Left lung (tissue), 14 donors: ENCODE results near the gene TESK1. TPM values are rescaled to one million over a fixed set of nuclear protein-coding genes. Genes with fewer than 3 reads are reported as not detected.
A peak's percentile ranks its signal among the peaks of the same experiment; 100 is the strongest.

ENCODE experiments used
- ATAC-seq: fragments of 200-7000 bp; cut with Tn5 transposase; one replicate; pipeline ENCODE4 v1.9.1; 2020; ENCODE audit warnings: moderate library complexity
- DNase-seq, 4 donors: peaks; one replicate each; pipeline ENCODE4 v3.0.0-alpha.2; 2013 to 2020
- H3K27ac ChIP-seq, 2 donors: fragments of 200-600 bp; sonication (generic) in 1 of 2; one replicate each; pipeline versions ENCODE4 v1.5.0 to v1.8.0; 2020 to 2021
- H3K27me3 ChIP-seq, 2 donors: fragments of 200-600 bp; sonication (generic) in 1 of 2; one replicate each; pipeline versions ENCODE4 v1.5.0 to v1.8.0; 2020 to 2021
- H3K36me3 ChIP-seq, 2 donors: fragments of 200-600 bp; sonication (generic) in 1 of 2; one replicate each; pipeline versions ENCODE4 v1.5.0 to v1.8.0; 2020 to 2021
- H3K4me1 ChIP-seq, 2 donors: fragments of 200-600 bp; one replicate each; pipeline ENCODE4 v1.8.0; 2021
- H3K4me3 ChIP-seq, 2 donors: fragments of 200-600 bp; sonication (generic) in 1 of 2; one replicate each; pipeline versions ENCODE4 v1.5.0 to v1.8.0; 2020 to 2021; ENCODE audit warnings: mild to moderate bottlenecking in 1 of 2
- H3K9me3 ChIP-seq, 2 donors: fragments of 200-600 bp; sonication (generic) in 1 of 2; one replicate each; pipeline versions ENCODE4 v1.5.0 to v1.8.0; 2020 to 2021
- CTCF ChIP-seq, 2 donors: fragments of 200-600 bp; sonication (generic) in 1 of 2; IDR thresholded peaks; one replicate each; pipeline versions ENCODE4 v1.5.0 to v1.8.0; 2021; ENCODE audit warnings: antibody characterized with exemption in 2 of 2
- intact Hi-C, 2 donors: fragments of 100-400 bp; cut with DNase I; formaldehyde crosslinking; loops; one replicate each; pipeline versions ENCODE4 v1.11.2 to v1.14.2; 2022
- long read RNA-seq, 12 donors: library from polyadenylated mRNA in 2 of 12; unstranded in 2 of 12; transcript quantifications; one replicate each; pipeline ENCODE4 v2.0.0 and lab custom pipeline, GENCODE V29; 2019 to 2026
- polyA plus RNA-seq, 6 donors: library from polyadenylated mRNA; unstranded; fragments of 120-200 nt; gene quantifications; one replicate each; pipeline ENCODE4 v1.2.1, GENCODE V29; 2013; ENCODE audit not compliant: insufficient read length in 6 of 6
- total RNA-seq, 2 donors: library from RNA; stranded (reverse); fragmentation: NEBNext Ultra II Directional; extraction: Animal tissue kit (Norgen Biotek cat#: 25700); gene quantifications; one replicate each; pipeline ENCODE4 v1.2.1, GENCODE V29; 2021
- donor health status: DM: no; HTN: yes; CAD: no.
- donor health status: DM: no; HTN: no; CAD: no.

TESK1 gene, protein sequence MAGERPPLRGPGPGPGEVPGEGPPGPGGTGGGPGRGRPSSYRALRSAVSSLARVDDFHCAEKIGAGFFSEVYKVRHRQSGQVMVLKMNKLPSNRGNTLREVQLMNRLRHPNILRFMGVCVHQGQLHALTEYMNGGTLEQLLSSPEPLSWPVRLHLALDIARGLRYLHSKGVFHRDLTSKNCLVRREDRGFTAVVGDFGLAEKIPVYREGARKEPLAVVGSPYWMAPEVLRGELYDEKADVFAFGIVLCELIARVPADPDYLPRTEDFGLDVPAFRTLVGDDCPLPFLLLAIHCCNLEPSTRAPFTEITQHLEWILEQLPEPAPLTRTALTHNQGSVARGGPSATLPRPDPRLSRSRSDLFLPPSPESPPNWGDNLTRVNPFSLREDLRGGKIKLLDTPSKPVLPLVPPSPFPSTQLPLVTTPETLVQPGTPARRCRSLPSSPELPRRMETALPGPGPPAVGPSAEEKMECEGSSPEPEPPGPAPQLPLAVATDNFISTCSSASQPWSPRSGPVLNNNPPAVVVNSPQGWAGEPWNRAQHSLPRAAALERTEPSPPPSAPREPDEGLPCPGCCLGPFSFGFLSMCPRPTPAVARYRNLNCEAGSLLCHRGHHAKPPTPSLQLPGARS
- 10 to 100 TPM; 40.6 to 44.6 TPM for total RNA-seq
- 10 to 100 TPM; 30.8 to 44.2 (median 39.8) TPM for polyA plus RNA-seq
- long read RNA-seq, donor 1, transcript TESK1-201 (10 exons, 2,421 nt), result major isoform, 7 of 9 reads
- long read RNA-seq, donor 1, partial matches to known transcripts, result 0 of 9 reads
- long read RNA-seq, donor 1, other reads (novel, unspliced or antisense), result 0 of 9 reads
- long read RNA-seq, donor 2, transcript TESK1-201 (10 exons, 2,421 nt), result major isoform, 11 of 18 reads
- long read RNA-seq, donor 2, partial matches to known transcripts, result 7 of 18 reads
- long read RNA-seq, donor 2, other reads (novel, unspliced or antisense), result 0 of 18 reads
- long read RNA-seq, donor 3, transcript TESK1-201 (10 exons, 2,421 nt), result major isoform, 7 of 13 reads
- long read RNA-seq, donor 3, partial matches to known transcripts, result 5 of 13 reads
- long read RNA-seq, donor 3, other reads (novel, unspliced or antisense), result 0 of 13 reads
- long read RNA-seq, donor 4, partial matches to known transcripts, result 7 of 7 reads
- long read RNA-seq, donor 4, other reads (novel, unspliced or antisense), result 0 of 7 reads
- long read RNA-seq, donor 5, transcript TESK1-201 (10 exons, 2,421 nt), result major isoform, 7 of 26 reads
- long read RNA-seq, donor 5, partial matches to known transcripts, result 16 of 26 reads
- long read RNA-seq, donor 5, other reads (novel, unspliced or antisense), result 0 of 26 reads
- long read RNA-seq, donor 6, transcript TESK1-201 (10 exons, 2,421 nt), result major isoform, 9 of 16 reads
- long read RNA-seq, donor 6, partial matches to known transcripts, result 6 of 16 reads
- long read RNA-seq, donor 6, other reads (novel, unspliced or antisense), result 0 of 16 reads
- long read RNA-seq, donor 7, partial matches to known transcripts, result 0 of 3 reads
- long read RNA-seq, donor 7, other reads (novel, unspliced or antisense), result 0 of 3 reads
- long read RNA-seq, donor 8, transcript TESK1-201 (10 exons, 2,421 nt), result major isoform, 9 of 10 reads
- long read RNA-seq, donor 8, partial matches to known transcripts, result 0 of 10 reads
- long read RNA-seq, donor 8, other reads (novel, unspliced or antisense), result 0 of 10 reads
- long read RNA-seq, donor 9, result 0 reads
- long read RNA-seq, donor 10, partial matches to known transcripts, result 5 of 5 reads
- long read RNA-seq, donor 10, other reads (novel, unspliced or antisense), result 0 of 5 reads
- long read RNA-seq, donor 11, transcript TESK1-201 (10 exons, 2,421 nt), result major isoform, 32 of 62 reads
- long read RNA-seq, donor 11, partial matches to known transcripts, result 29 of 62 reads
- long read RNA-seq, donor 11, other reads (novel, unspliced or antisense), result 0 of 62 reads
- long read RNA-seq, donor 12, transcript TESK1-201 (10 exons, 2,421 nt), result major isoform, 5 of 6 reads
- long read RNA-seq, donor 12, partial matches to known transcripts, result 0 of 6 reads
- long read RNA-seq, donor 12, other reads (novel, unspliced or antisense), result 0 of 6 reads

DNA sequence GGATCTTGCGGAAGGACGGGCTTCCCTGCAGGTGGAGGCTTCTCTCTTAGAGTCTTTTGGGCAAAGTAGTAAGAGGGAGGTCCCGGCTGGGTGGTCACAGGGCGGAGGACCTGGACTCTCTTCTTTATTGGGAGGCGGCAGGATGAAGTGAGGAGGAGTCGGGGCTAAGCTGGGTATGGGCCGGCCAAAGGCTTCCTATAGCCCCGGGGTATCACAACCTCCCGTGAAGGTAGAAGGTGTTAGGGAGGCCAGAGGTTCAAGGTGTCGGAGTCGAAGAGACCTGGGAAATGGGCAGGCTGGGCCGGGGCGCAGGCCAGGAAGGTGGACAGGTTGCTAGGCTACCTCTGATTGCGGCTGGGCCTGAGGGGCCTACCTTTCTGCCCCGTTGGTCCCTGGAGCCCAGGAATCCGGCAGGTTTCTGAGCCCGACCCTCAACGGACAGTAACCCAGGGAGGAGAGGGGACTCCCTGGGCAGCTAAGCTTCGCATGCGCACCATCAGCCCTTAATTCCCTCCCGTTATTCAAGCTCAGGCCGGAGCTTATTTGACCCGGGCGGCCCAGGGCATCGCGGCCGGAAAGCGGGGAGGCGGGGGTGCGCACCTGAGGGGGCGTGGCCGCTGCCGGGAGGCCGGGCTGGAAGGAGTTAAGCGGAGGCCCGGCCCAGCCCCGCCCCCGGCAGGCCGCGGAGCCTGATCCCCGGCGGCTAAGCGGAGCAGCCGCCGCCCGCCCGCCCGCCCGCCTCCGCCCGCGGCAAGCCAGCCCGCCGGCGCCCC is at the start of gene TESK1:
TSS of gene TESK1 (plus strand) at position 685 of the 773 bp plus-strand sequence. CDS start 358 bp downstream, outside the sequence.
- intact Hi-C loops, result no loop called here
- no peak for TF ChIP-seq CTCF (IDR thresholded peaks at IDR 0.05)
- H3K27ac ChIP-seq, result peak within 1 kb of the TSS; percentile 92 to 94
- no peaks in the 10 kb centered on the region for H3K9me3 ChIP-seq
- peak; percentile 66 for ATAC-seq
- peaks cover 21 to 38% of the 10 kb centered on the region in 2 donors for H3K4me1 ChIP-seq
- no peaks in the 10 kb centered on the region for H3K27me3 ChIP-seq
- peaks cover 0 to 25% of the 10 kb centered on the region in 2 donors for H3K36me3 ChIP-seq
- peak within 1 kb of the TSS; percentile 57 to 70 for H3K4me3 ChIP-seq
- peak; percentile 46 to 95 (median 76) for DNase-seq

DNA sequence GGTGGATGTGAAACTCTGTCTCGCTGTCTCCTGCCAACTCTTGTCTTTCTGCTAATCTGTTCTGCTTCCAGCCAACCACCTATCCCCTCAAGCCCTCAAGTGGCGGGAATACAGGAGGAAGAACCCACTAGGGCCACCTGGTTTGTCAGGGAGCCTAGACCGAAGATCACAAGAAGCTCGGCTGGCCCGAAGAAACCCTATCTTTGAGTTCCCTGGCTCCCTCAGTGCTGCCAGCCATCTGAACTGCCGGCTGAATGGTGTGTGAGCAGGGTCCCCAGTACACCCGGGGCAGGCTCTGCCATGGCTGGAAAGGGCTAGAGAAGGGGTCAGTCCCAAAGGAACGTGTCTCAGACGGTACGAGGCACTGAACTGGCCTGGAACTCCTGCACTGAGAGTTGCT is 49.2 kb upstream of the TESK1 start:
- Histone ChIP-seq H3K4me3 (no peak overlapping the region), H3K4me1 (peaks cover 0 to 19% of the 10 kb centered on the region in 2 donors), H3K36me3 (peaks cover 0 to 59% of the 10 kb centered on the region in 2 donors), H3K9me3 (no peaks in the 10 kb centered on the region), H3K27me3 (no peaks in the 10 kb centered on the region), H3K27ac (no peak overlapping the region)
- ATAC-seq, result no peak
- intact Hi-C loops, result loop anchor here in 1 of 2 donors (10.0 kb wide), 1 partner anchor 71 kb away; no protein-coding TSS in a partner anchor
- no peak for DNase-seq
- TF ChIP-seq CTCF (IDR thresholded peaks at IDR 0.05), result no peak

GRCh38 chr9:35556776-35557175 is 48.3 kb upstream of the TESK1 start:
- Histone ChIP-seq H3K27ac (no peak overlapping the region), H3K4me1 (peaks cover 0 to 19% of the 10 kb centered on the region in 2 donors), H3K4me3 (no peak overlapping the region), H3K27me3 (no peaks in the 10 kb centered on the region), H3K36me3 (peaks cover 0 to 67% of the 10 kb centered on the region in 2 donors), H3K9me3 (no peaks in the 10 kb centered on the region)
- intact Hi-C loops, result loop anchor here in 1 of 2 donors (10.0 kb wide), 1 partner anchor 72 kb away; no protein-coding TSS in a partner anchor
- ATAC-seq, result no peak
- no peak for DNase-seq
- TF ChIP-seq CTCF (IDR thresholded peaks at IDR 0.05), result no peak
